Measurements from ENCODE around the gene RORB.

GRCh38 chr9:74479711-74480110, 17.4 kb upstream of the RORB start:
- TF ChIP-seq CTCF (conservative IDR thresholded peaks at IDR 0.05; ENCODE audit: low read length) (no peak), EZH2phosphoT487 (IDR thresholded peaks at IDR 0.05; ENCODE audit: borderline replicate concordance, low read depth, low read length) (no peak)
